GM18519 (cell line): ENCODE data around the gene CPNE6.

Experiments used
- ATAC-seq: cut with Tn5 transposase; IDR thresholded peaks from one replicate; pipeline ENCODE4 v1.9.1; 2021; ENCODE audit warnings: mild to moderate bottlenecking, moderate library complexity; ENCODE audit not compliant: unreplicated experiment, low FRiP score

CPNE6 gene

GRCh38 chr14:24082411-24083080, 11.2 kb downstream of the CPNE6 start:
- ATAC-seq: no peak

- no peak for ATAC-seq
These were observed 12.1 kb downstream of the CPNE6 start for GRCh38 chr14:24083462-24083861.

GRCh38 chr14:24084440-24084839, 13.1 kb downstream of the CPNE6 start:
- no peak for ATAC-seq

- ATAC-seq: no peak
These were observed 13.9 kb downstream of the CPNE6 start for GRCh38 chr14:24085215-24085614.

- ATAC-seq: no peak
These were observed 15.0 kb downstream of the CPNE6 start for GRCh38 chr14:24086193-24086955.

GRCh38 chr14:24087004-24087403, 15.6 kb downstream of the CPNE6 start:
- ATAC-seq: no peak

- ATAC-seq: no peak
These were observed 16.7 kb downstream of the CPNE6 start for GRCh38 chr14:24088095-24088494.

- ATAC-seq: no peak
These were observed 18.5 kb downstream of the CPNE6 start for GRCh38 chr14:24089890-24090289.

GRCh38 chr14:24092110-24092504, 20.7 kb downstream of the CPNE6 start:
- ATAC-seq: no peak

GRCh38 chr14:24092505-24093206, 21.3 kb downstream of the CPNE6 start:
- no peak for ATAC-seq

- no peak for ATAC-seq
These were observed 22.0 kb downstream of the CPNE6 start for GRCh38 chr14:24093207-24093900.

GRCh38 chr14:24093901-24094840, 22.8 kb downstream of the CPNE6 start, which contains the start of gene PCK2:
TSS of gene PCK2 (plus strand) at chr14:24094311. CDS start at chr14:24094406, 95 bp downstream.
- ATAC-seq: no peak

GRCh38 chr14:24094841-24095270, 23.5 kb downstream of the CPNE6 start:
- no peak for ATAC-seq

GRCh38 chr14:24095271-24096068, 24.1 kb downstream of the CPNE6 start:
- peak; percentile 70 for ATAC-seq

- no peak for ATAC-seq
These were observed 25.3 kb downstream of the CPNE6 start for GRCh38 chr14:24096545-24097181.

GRCh38 chr14:24098229-24098926, 27.0 kb downstream of the CPNE6 start:
- ATAC-seq: no peak

GRCh38 chr14:24098927-24099813, 27.8 kb downstream of the CPNE6 start:
- no peak for ATAC-seq
